HepG2 (cell line): Measurements from ENCODE around the gene SMYD4. TPM values are rescaled to one million over a fixed set of nuclear protein-coding genes. Genes with fewer than 3 reads are reported as not detected.

Experiments
- CBX1 ChIP-seq: IDR thresholded peaks from one replicate; pipeline ENCODE4 v1.6.1; 2016; ENCODE audit warnings: antibody characterized with exemption, low read depth
- CREB1 ChIP-seq, 2 experiments: fragments of 450-650 bp in 1 of 2; IDR thresholded peaks; 2 replicates each; pipeline ENCODE4 v1.6.1; 2016 to 2017; ENCODE audit warnings: control low read depth in 1 of 2, mild to moderate bottlenecking in 1 of 2, missing compliant biosample characterization in 1 of 2, missing genetic modification characterization in 1 of 2
- ELF3 ChIP-seq: IDR thresholded peaks from 2 replicates; pipeline ENCODE4 v1.6.1; 2016; ENCODE audit warnings: missing genetic modification reagents, missing compliant biosample characterization
- FOXA3 ChIP-seq: IDR thresholded peaks from 2 replicates; pipeline ENCODE4 v1.6.1; 2016; ENCODE audit warnings: missing genetic modification reagents, missing compliant biosample characterization
- HES4 ChIP-seq: sonication (generic); formaldehyde crosslinking; IDR thresholded peaks from 2 replicates; pipeline ENCODE4 v1.9.0; 2021; ENCODE audit warnings: mild to moderate bottlenecking, missing genetic modification reagents, borderline replicate concordance
- IKZF4 ChIP-seq: sonication (generic); formaldehyde crosslinking; IDR thresholded peaks from 2 replicates; pipeline ENCODE4 v1.5.1; 2020; ENCODE audit warnings: borderline replicate concordance, mild to moderate bottlenecking, low read depth, missing genetic modification reagents; ENCODE audit errors: not compliant biosample characterization
- KLF11 ChIP-seq: IDR thresholded peaks from 2 replicates; pipeline ENCODE4 v1.6.1; 2016; ENCODE audit warnings: missing compliant biosample characterization
- MATR3 ChIP-seq: sonication (generic); formaldehyde crosslinking; IDR thresholded peaks from 2 replicates; pipeline ENCODE4 v1.4.0; 2020; ENCODE audit warnings: missing genetic modification reagents
- MYPOP ChIP-seq: sonication (generic); formaldehyde crosslinking; IDR thresholded peaks from 2 replicates; pipeline ENCODE4 v1.8.1; 2023; ENCODE audit warnings: mild to moderate bottlenecking, moderate library complexity, missing genetic modification reagents
- NFYB ChIP-seq: sonication (generic); formaldehyde crosslinking; IDR thresholded peaks from 2 replicates; pipeline ENCODE4 v1.4.0; 2020; ENCODE audit warnings: missing genetic modification reagents
- PATZ1 ChIP-seq: sonication (generic); formaldehyde crosslinking; IDR thresholded peaks from 2 replicates; pipeline ENCODE4 v1.4.0; 2020; ENCODE audit warnings: missing genetic modification reagents
- REPIN1 ChIP-seq: sonication (generic); formaldehyde crosslinking; IDR thresholded peaks from 2 replicates; pipeline ENCODE4 v1.8.0; 2022; ENCODE audit warnings: missing genetic modification reagents, low read depth, mild to moderate bottlenecking, borderline replicate concordance
- SIN3A ChIP-seq: IDR thresholded peaks from 2 replicates; pipeline ENCODE4 v1.6.1; 2011; ENCODE audit warnings: low read depth, mild to moderate bottlenecking, control low read depth, low read length, borderline replicate concordance
- TAF15 ChIP-seq: fragments of 200-400 bp; formaldehyde crosslinking; IDR thresholded peaks from one replicate; pipeline ENCODE4 v1.6.1; 2018; ENCODE audit warnings: mild to moderate bottlenecking, low read depth, low read length; ENCODE audit not compliant: poor library complexity, severe bottlenecking
- TCF12 ChIP-seq, 2 experiments: fragments of 450-650 bp in 1 of 2; sonication (generic) in 1 of 2; formaldehyde crosslinking in 1 of 2; IDR thresholded peaks; 2 replicates each; pipeline versions ENCODE4 v1.6.1 to v1.8.0; 2017 to 2022; ENCODE audit warnings: antibody characterized with exemption in 1 of 2, mild to moderate bottlenecking in 1 of 2, missing genetic modification reagents in 1 of 2, moderate library complexity in 1 of 2
- TFAP4 ChIP-seq: sonication (generic); IDR thresholded peaks from 2 replicates; pipeline ENCODE4 v1.6.1; 2016; ENCODE audit warnings: low read depth, borderline replicate concordance
- ZFP82 ChIP-seq: sonication (generic); formaldehyde crosslinking; IDR thresholded peaks from 2 replicates; pipeline ENCODE4 v1.5.1; 2020; ENCODE audit warnings: mild to moderate bottlenecking, missing genetic modification reagents, borderline replicate concordance
- ZNF235 ChIP-seq: sonication (generic); formaldehyde crosslinking; IDR thresholded peaks from 2 replicates; pipeline ENCODE4 v1.8.1; 2023; ENCODE audit warnings: mild to moderate bottlenecking, missing genetic modification reagents, borderline replicate concordance
- ZNF274 ChIP-seq: sonication (generic); formaldehyde crosslinking; IDR thresholded peaks from 2 replicates; pipeline ENCODE4 v1.5.1; 2020; ENCODE audit warnings: mild to moderate bottlenecking, missing genetic modification reagents
- ZNF709 ChIP-seq: sonication (generic); formaldehyde crosslinking; IDR thresholded peaks from 2 replicates; pipeline ENCODE4 v1.5.0; 2020; ENCODE audit warnings: mild to moderate bottlenecking, missing genetic modification reagents
- ZNF777 ChIP-seq: sonication (generic); formaldehyde crosslinking; IDR thresholded peaks from 2 replicates; pipeline ENCODE4 v1.4.0; 2020; ENCODE audit warnings: missing genetic modification reagents
- ZSCAN21 ChIP-seq: sonication (generic); formaldehyde crosslinking; IDR thresholded peaks from 2 replicates; pipeline ENCODE4 v1.8.0; 2022; ENCODE audit warnings: mild to moderate bottlenecking, missing genetic modification reagents, moderate library complexity, borderline replicate concordance
- polyA plus RNA-seq, 8 experiments: library from polyadenylated mRNA; depleted of rRNA in 3 of 8; stranded (reverse) in 7 of 8; unstranded in 1 of 8; fragments of >200 nt; fragmentation: Illumina TruSeq in 4 of 8; extraction: Trizol in 4 of 8; gene quantifications; 2 replicates each; pipeline versions ENCODE4 v1.2.1 to v1.2.3, GENCODE V29; 2011 to 2016; ENCODE audit warnings: low read depth in 4 of 8, missing spikeins in 1 of 8, mixed read lengths in 1 of 8; ENCODE audit not compliant: insufficient read depth in 1 of 8
- total RNA-seq, 5 experiments: library from RNA; depleted of rRNA; stranded (reverse); fragments of >200 nt; fragmentation: Illumina TruSeq; extraction: Trizol; gene quantifications; 2 replicates each; pipeline ENCODE4 v1.2.3, GENCODE V29; 2016; ENCODE audit warnings: low read depth in 1 of 5
- TF ChIP-seq, protein P1 (sequence below): sonication (generic); formaldehyde crosslinking; IDR thresholded peaks from 2 replicates; pipeline ENCODE4 v1.5.0; 2020; ENCODE audit warnings: mild to moderate bottlenecking, missing genetic modification reagents

The SMYD4 gene
- total and polyA plus RNA-seq, 2 of the 13 experiments (the other 11 are each of a cell fraction or from before 2014, with no cell fraction given) = 7.4 to 11.3 TPM

GRCh38 chr17:1829592-1830257, at the start of gene SMYD4, which contains the start of gene RPA1 (continued):
- TF ChIP-seq CREB1 (IDR thresholded peaks at IDR 0.05) (no peak), CREB1 (CRISPR knock-in tag; IDR thresholded peaks at IDR 0.05) (no peak), ELF3 (CRISPR knock-in tag) (no peak; the same call in 1 of the 2 replicates), KLF11 (CRISPR knock-in tag) (0 out of 2 replicates have a peak, but pooled peaks have one; percentile 31), ZNF274 (peak; percentile 32; the same call in 1 of the 2 replicates), MATR3 (CRISPR knock-in tag) (no peak), ZNF235 (CRISPR knock-in tag) (peak; percentile 74; the same call in 1 of the 2 replicates), ZFP82 (peak; percentile 51; the same call in 1 of the 2 replicates), MYPOP (no peak), FOXA3 (CRISPR knock-in tag) (peak; percentile 36; the same call in 1 of the 2 replicates), HES4 (peak; percentile 81; the same call in 1 of the 2 replicates), IKZF4 (CRISPR knock-in tag) (peak; percentile 89), REPIN1 (CRISPR knock-in tag) (no peak), PATZ1 (CRISPR knock-in tag) (no peak), CBX1 (no peak), ZNF777 (CRISPR knock-in tag) (peak; percentile 62; the same call in 1 of the 2 replicates), ZSCAN21 (CRISPR knock-in tag) (peak; percentile 76), TCF12 (IDR thresholded peaks at IDR 0.05) (no peak), TCF12 (CRISPR knock-in tag; IDR thresholded peaks at IDR 0.05) (0 out of 2 replicates have a peak, but pooled peaks have one; percentile 21), TFAP4 (no peak), TAF15 (peak; percentile 54), ZNF709 (CRISPR knock-in tag) (peak; percentile 38; the same call in 1 of the 2 replicates), NFYB (CRISPR knock-in tag) (peak; percentile 78), SIN3A (peak; percentile 74; the same call in 1 of the 2 replicates)
- TF ChIP-seq, protein P1, sequence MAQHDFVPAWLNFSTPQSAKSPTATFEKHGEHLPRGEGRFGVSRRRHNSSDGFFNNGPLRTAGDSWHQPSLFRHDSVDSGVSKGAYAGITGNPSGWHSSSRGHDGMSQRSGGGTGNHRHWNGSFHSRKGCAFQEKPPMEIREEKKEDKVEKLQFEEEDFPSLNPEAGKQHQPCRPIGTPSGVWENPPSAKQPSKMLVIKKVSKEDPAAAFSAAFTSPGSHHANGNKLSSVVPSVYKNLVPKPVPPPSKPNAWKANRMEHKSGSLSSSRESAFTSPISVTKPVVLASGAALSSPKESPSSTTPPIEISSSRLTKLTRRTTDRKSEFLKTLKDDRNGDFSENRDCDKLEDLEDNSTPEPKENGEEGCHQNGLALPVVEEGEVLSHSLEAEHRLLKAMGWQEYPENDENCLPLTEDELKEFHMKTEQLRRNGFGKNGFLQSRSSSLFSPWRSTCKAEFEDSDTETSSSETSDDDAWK = no peak
